Measurements from ENCODE around the gene PPP2R2C. TPM values are rescaled to one million over a fixed set of nuclear protein-coding genes. Genes with fewer than 3 reads are reported as not detected.

The PPP2R2C gene
- total RNA-seq, 1 experiment from 2014 or later = 8.1 TPM

- no peak for DNase-seq
- no peak overlapping the region for H3K56ac ChIP-seq (ENCODE audit: insufficient read length, low read depth, low read length)
- H4K20me1 ChIP-seq (ENCODE audit: control insufficient read depth, insufficient read depth, insufficient read length) = no peaks in the 10 kb centered on the region
- no peaks in the 10 kb centered on the region for H3K36me3 Mint-ChIP-seq (ENCODE audit: insufficient read depth in 1 of 3, low read depth in 3 of 3)
- H3T11ph ChIP-seq (ENCODE audit: low read length) = no peak overlapping the region
- WGBS (ENCODE audit: extremely low coverage, insufficient read length, low lambda C conversion rate) = no CpG with 5 or more reads among the region's 11 CpGs
- H3K27me3 ChIP-seq (ENCODE audit: insufficient read depth, low read length) = no peaks in the 10 kb centered on the region
- H3K4me1 Mint-ChIP-seq = peaks cover 9 to 21% of the 10 kb centered on the region in 2 experiments
- no peak overlapping the region for H2AK5ac ChIP-seq (ENCODE audit: insufficient read length, low read length)
- H3K9me3 ChIP-seq (ENCODE audit: control insufficient read depth, low read depth, low read length) = no peaks in the 10 kb centered on the region
- H2BK12ac ChIP-seq (ENCODE audit: insufficient read length, low read depth, low read length) = no peak overlapping the region
- no peak overlapping the region for H3K23ac ChIP-seq (ENCODE audit: insufficient read length, low read depth, low read length)
- H2BK20ac ChIP-seq (ENCODE audit: low read depth, low read length, poor library complexity, severe bottlenecking) = no peak overlapping the region
- H3K27me3 Mint-ChIP-seq (ENCODE audit: low read depth) = no peaks in the 10 kb centered on the region; the same call in 1 of the 2 replicates
- no peak overlapping the region for H2BK5ac ChIP-seq (ENCODE audit: insufficient read length, low read length)
- no peaks in the 10 kb centered on the region for H3K4me1 ChIP-seq (ENCODE audit: insufficient read depth, low read length)
- H4K91ac ChIP-seq (ENCODE audit: insufficient read length, low read depth, low read length) = no peak overlapping the region
- H3K79me1 ChIP-seq (ENCODE audit: insufficient read depth, low read depth, low read length, poor library complexity, severe bottlenecking) = no peaks in the 10 kb centered on the region
- H3K27ac Mint-ChIP-seq = no peak overlapping the region; a peak in 1 of 7 replicates
- H2AFZ ChIP-seq (ENCODE audit: low read length) = no peak overlapping the region
- no peaks in the 10 kb centered on the region for H3K79me2 ChIP-seq (ENCODE audit: insufficient read depth, low read length)
- H3K4me2 ChIP-seq (ENCODE audit: insufficient read depth, insufficient read length, low read length) = no peak overlapping the region
- H3K18ac ChIP-seq (ENCODE audit: insufficient read length, low read depth, low read length) = no peak overlapping the region
- H3K23me2 ChIP-seq (ENCODE audit: insufficient read length, low read depth, low read length, poor library complexity, severe bottlenecking) = no peaks in the 10 kb centered on the region
- H2BK15ac ChIP-seq (ENCODE audit: low read depth, low read length) = no peak overlapping the region
- H3K4me3 Mint-ChIP-seq = no peak overlapping the region
- no peak overlapping the region for H2BK120ac ChIP-seq (ENCODE audit: low read depth, low read length, poor library complexity, severe bottlenecking)
- peak overlapping the region; percentile 22; the same call in 1 of the 2 replicates for H3K14ac ChIP-seq (ENCODE audit: insufficient read depth, low read length)
- no peak overlapping the region for H3K27ac ChIP-seq (ENCODE audit: insufficient read length, low read depth, low read length)
- no peak for TF ChIP-seq CTCF (conservative IDR thresholded peaks at IDR 0.05)
- no peaks in the 10 kb centered on the region; a peak in 1 of 5 replicates for H3K9me3 Mint-ChIP-seq
- no peak overlapping the region for H3K9ac ChIP-seq (ENCODE audit: extremely low read depth, insufficient read length, low read length)
- H3K4ac ChIP-seq (ENCODE audit: low read depth, low read length) = no peak overlapping the region
- no peak overlapping the region for H4K5ac ChIP-seq (ENCODE audit: insufficient read length, low read depth, low read length)
- no peak overlapping the region for H4K8ac ChIP-seq (replicated peaks; ENCODE audit: insufficient read length, low read depth, low read length)
Observed at GRCh38 chr4:6410068-6410467, 62.3 kb downstream of the PPP2R2C start.

Measured in H9 (cell line).